ENCODE measurements around the gene CCDC50.

- TF ChIP-seq CTCF (IDR thresholded peaks at IDR 0.05; ENCODE audit: low read depth, low read length, poor library complexity, severe bottlenecking) (no peak), EZH2phosphoT487 (IDR thresholded peaks at IDR 0.05; ENCODE audit: borderline replicate concordance, low read length) (no peak)
Measured at GRCh38 chr3:191283400-191283799, 45.8 kb upstream of the CCDC50 start.
